SK-N-SH treated with all-trans-retinoic acid at 6 μM for 48 hours (cell line): Measurements from ENCODE around the gene LY6G5C.

ENCODE experiments used
- ATAC-seq: fragments of 200-7000 bp; cut with Tn5 transposase; 3 replicates; pipeline ENCODE4 v1.9.1; 2020; ENCODE audit warnings: mild to moderate bottlenecking, moderate library complexity
- ARNTL ChIP-seq: fragments of 450-650 bp; formaldehyde crosslinking; IDR thresholded peaks from 2 replicates; pipeline ENCODE4 v1.5.0; 2020; ENCODE audit warnings: low read depth, mild to moderate bottlenecking, moderate library complexity, borderline replicate concordance
- BACH2 ChIP-seq: fragments of 250-450 bp; sonication (Bioruptor Pico); IDR thresholded peaks from 2 replicates; pipeline ENCODE4 v1.9.0; 2021; ENCODE audit warnings: mild to moderate bottlenecking, borderline replicate concordance
- CREB5 ChIP-seq: fragments of 250-450 bp; sonication (Bioruptor Pico); IDR thresholded peaks from 2 replicates; pipeline ENCODE4 v1.5.1; 2020; ENCODE audit warnings: low read depth, mild to moderate bottlenecking, moderate library complexity
- CSDC2 ChIP-seq: fragments of 250-450 bp; sonication (Bioruptor Pico); IDR thresholded peaks from 2 replicates; pipeline ENCODE4 v1.5.0; 2020; ENCODE audit warnings: mild to moderate bottlenecking, moderate library complexity
- CSRNP3 ChIP-seq: fragments of 250-450 bp; sonication (Bioruptor Pico); IDR thresholded peaks from 2 replicates; pipeline ENCODE4 v1.5.1; 2021; ENCODE audit warnings: mild to moderate bottlenecking, moderate library complexity
- ESRRG ChIP-seq: fragments of 250-450 bp; sonication (Bioruptor Pico); IDR thresholded peaks from 2 replicates; pipeline ENCODE4 v1.6.1; 2021; ENCODE audit warnings: mild to moderate bottlenecking
- GLIS3 ChIP-seq: fragments of 250-450 bp; sonication (Bioruptor Pico); IDR thresholded peaks from 2 replicates; pipeline ENCODE4 v1.5.0; 2020; ENCODE audit warnings: mild to moderate bottlenecking, moderate library complexity
- ISL1 ChIP-seq: fragments of 250-450 bp; sonication (Bioruptor Pico); IDR thresholded peaks from 2 replicates; pipeline ENCODE4 v2.1.2; 2022; ENCODE audit warnings: mild to moderate bottlenecking, moderate library complexity
- OSR1 ChIP-seq: fragments of 250-450 bp; sonication (Bioruptor Pico); IDR thresholded peaks from 2 replicates; pipeline ENCODE4 v1.8.0; 2022; ENCODE audit warnings: moderate library complexity, mild to moderate bottlenecking, inconsistent platforms
- POU6F1 ChIP-seq: fragments of 250-450 bp; sonication (Bioruptor Pico); IDR thresholded peaks from 2 replicates; pipeline ENCODE4 v1.8.0; 2021; ENCODE audit warnings: low read depth, mild to moderate bottlenecking, moderate library complexity, borderline replicate concordance
- PPARA ChIP-seq: fragments of 250-450 bp; sonication (Bioruptor Pico); IDR thresholded peaks from 2 replicates; pipeline ENCODE4 v1.5.0; 2020; ENCODE audit warnings: mild to moderate bottlenecking, borderline replicate concordance
- RARB ChIP-seq: fragments of 250-450 bp; sonication (Bioruptor Pico); IDR thresholded peaks from 2 replicates; pipeline ENCODE4 v1.8.0; 2021; ENCODE audit warnings: mild to moderate bottlenecking, moderate library complexity
- TCF4 ChIP-seq: fragments of 250-450 bp; sonication (Bioruptor Pico); IDR thresholded peaks from 2 replicates; pipeline ENCODE4 v1.8.0; 2021; ENCODE audit warnings: mild to moderate bottlenecking, moderate library complexity, borderline replicate concordance
- ZC3H10 ChIP-seq: fragments of 250-450 bp; sonication (Bioruptor Pico); IDR thresholded peaks from 2 replicates; pipeline ENCODE4 v1.5.1; 2021; ENCODE audit warnings: mild to moderate bottlenecking, moderate library complexity
- ZFP3 ChIP-seq: fragments of 250-450 bp; sonication (Bioruptor Pico); IDR thresholded peaks from 2 replicates; pipeline ENCODE4 v1.5.0; 2020; ENCODE audit warnings: mild to moderate bottlenecking, moderate library complexity
- ZFP30 ChIP-seq: fragments of 450-650 bp; formaldehyde crosslinking; IDR thresholded peaks from 2 replicates; pipeline ENCODE4 v1.5.0; 2022; ENCODE audit warnings: mild to moderate bottlenecking, moderate library complexity
- ZNF565 ChIP-seq: fragments of 450-650 bp; formaldehyde crosslinking; conservative IDR thresholded peaks from 2 replicates; pipeline ENCODE4 v1.5.0; 2020; ENCODE audit warnings: low read depth, mild to moderate bottlenecking, moderate library complexity
- ZNF70 ChIP-seq: fragments of 450-650 bp; formaldehyde crosslinking; IDR thresholded peaks from 2 replicates; pipeline ENCODE4 v1.5.0; 2020; ENCODE audit warnings: mild to moderate bottlenecking, moderate library complexity
- ZNF8 ChIP-seq: fragments of 450-650 bp; formaldehyde crosslinking; IDR thresholded peaks from 2 replicates; pipeline ENCODE4 v1.5.0; 2020; ENCODE audit warnings: mild to moderate bottlenecking, moderate library complexity
- TF ChIP-seq, protein P1 (sequence below): fragments of 250-450 bp; sonication (Bioruptor Pico); IDR thresholded peaks from 2 replicates; pipeline ENCODE4 v1.8.0; 2020; ENCODE audit warnings: mild to moderate bottlenecking, moderate library complexity, borderline replicate concordance

The LY6G5C gene

GRCh38 chr6:31639043-31639442 is 41.8 kb downstream of the LY6G5C start:
- ATAC-seq = no peak; the same call in 2 of the 3 replicates
- TF ChIP-seq, protein P1, sequence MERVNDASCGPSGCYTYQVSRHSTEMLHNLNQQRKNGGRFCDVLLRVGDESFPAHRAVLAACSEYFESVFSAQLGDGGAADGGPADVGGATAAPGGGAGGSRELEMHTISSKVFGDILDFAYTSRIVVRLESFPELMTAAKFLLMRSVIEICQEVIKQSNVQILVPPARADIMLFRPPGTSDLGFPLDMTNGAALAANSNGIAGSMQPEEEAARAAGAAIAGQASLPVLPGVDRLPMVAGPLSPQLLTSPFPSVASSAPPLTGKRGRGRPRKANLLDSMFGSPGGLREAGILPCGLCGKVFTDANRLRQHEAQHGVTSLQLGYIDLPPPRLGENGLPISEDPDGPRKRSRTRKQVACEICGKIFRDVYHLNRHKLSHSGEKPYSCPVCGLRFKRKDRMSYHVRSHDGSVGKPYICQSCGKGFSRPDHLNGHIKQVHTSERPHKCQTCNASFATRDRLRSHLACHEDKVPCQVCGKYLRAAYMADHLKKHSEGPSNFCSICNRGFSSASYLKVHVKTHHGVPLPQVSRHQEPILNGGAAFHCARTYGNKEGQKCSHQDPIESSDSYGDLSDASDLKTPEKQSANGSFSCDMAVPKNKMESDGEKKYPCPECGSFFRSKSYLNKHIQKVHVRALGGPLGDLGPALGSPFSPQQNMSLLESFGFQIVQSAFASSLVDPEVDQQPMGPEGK = no peak
- no peak for TF ChIP-seq ESRRG (CRISPR knock-in tag)
- TF ChIP-seq ZFP3 (CRISPR knock-in tag) = no peak
- no peak for TF ChIP-seq ZNF8 (CRISPR knock-in tag)
- no peak for TF ChIP-seq CREB5 (CRISPR knock-in tag)
- no peak for TF ChIP-seq POU6F1 (CRISPR knock-in tag)
- TF ChIP-seq ZFP30 (CRISPR knock-in tag) = no peak
- no peak for TF ChIP-seq PPARA
- no peak for TF ChIP-seq BACH2 (CRISPR knock-in tag)
- TF ChIP-seq ZNF565 = no peak
- TF ChIP-seq ZNF70 (CRISPR knock-in tag) = no peak
- TF ChIP-seq CSDC2 (CRISPR knock-in tag) = no peak

DNA sequence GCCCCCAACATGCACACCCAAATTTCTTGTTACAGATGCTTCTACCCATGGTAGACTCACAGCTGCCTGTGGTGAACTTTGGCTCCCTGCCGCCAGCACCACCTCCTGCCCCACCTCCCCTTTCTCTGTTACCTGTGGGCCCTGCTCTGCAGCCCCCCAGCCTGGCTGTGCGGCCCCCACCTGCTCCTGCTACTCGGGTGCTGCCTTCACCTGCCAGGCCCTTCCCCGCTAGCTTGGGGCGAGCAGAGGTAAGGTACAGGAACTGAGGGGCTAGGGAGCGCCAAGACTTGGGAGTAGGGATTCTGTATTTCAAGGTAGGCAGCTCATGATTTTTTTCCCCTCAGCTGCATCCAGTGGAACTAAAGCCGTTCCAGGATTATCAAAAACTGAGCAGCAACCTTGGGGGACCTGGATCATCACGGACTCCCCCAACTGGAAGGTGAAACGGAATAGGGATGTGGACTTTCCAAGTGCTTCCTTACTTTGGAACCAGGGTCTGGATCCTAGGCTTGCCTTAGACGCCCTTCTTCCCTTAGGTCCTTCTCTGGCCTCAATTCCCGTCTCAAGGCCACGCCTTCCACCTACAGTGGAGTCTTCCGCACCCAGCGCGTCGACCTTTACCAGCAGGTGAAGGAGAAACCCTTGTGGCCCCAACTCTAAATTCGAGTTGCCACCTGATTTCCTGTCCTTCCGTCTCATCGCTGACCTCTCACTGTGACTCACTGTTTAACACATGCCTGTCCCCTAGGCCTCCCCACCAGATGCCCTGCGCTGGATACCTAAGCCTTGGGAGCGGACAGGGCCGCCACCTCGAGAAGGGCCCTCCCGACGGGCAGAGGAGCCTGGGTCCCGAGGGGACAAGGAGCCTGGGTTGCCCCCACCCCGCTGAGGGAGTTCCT is 43.9 kb downstream of the LY6G5C start:
- no peak for TF ChIP-seq TCF4 (CRISPR knock-in tag)
- no peak for TF ChIP-seq POU6F1 (CRISPR knock-in tag)
- no peak for TF ChIP-seq GLIS3
- TF ChIP-seq CREB5 (CRISPR knock-in tag) = no peak
- TF ChIP-seq CSDC2 (CRISPR knock-in tag) = no peak
- no peak for TF ChIP-seq ESRRG (CRISPR knock-in tag)
- TF ChIP-seq, protein P1 = no peak
- TF ChIP-seq ZNF8 (CRISPR knock-in tag) = no peak
- no peak for TF ChIP-seq CSRNP3 (CRISPR knock-in tag)
- no peak for TF ChIP-seq OSR1 (CRISPR knock-in tag)
- TF ChIP-seq RARB (CRISPR knock-in tag) = no peak
- TF ChIP-seq ZNF70 (CRISPR knock-in tag) = no peak
- TF ChIP-seq ARNTL (CRISPR knock-in tag) = no peak
- TF ChIP-seq ZC3H10 (CRISPR knock-in tag) = no peak
- no peak for TF ChIP-seq ZFP30 (CRISPR knock-in tag)
- TF ChIP-seq BACH2 (CRISPR knock-in tag) = no peak
- no peak for TF ChIP-seq ZFP3 (CRISPR knock-in tag)
- no peak for TF ChIP-seq ISL1
- no peak for ATAC-seq
